ENCODE data around the gene TCOF1.

- no peak for TF ChIP-seq CTCF (IDR thresholded peaks at IDR 0.05; ENCODE audit: insufficient read depth, low read length)
- no peak for TF ChIP-seq GABPA (IDR thresholded peaks at IDR 0.05; ENCODE audit: low read depth)
Observed at GRCh38 chr5:150446088-150446487, 88.6 kb downstream of the TCOF1 start.
